ENCODE results near the gene LRRC28.

DNA sequence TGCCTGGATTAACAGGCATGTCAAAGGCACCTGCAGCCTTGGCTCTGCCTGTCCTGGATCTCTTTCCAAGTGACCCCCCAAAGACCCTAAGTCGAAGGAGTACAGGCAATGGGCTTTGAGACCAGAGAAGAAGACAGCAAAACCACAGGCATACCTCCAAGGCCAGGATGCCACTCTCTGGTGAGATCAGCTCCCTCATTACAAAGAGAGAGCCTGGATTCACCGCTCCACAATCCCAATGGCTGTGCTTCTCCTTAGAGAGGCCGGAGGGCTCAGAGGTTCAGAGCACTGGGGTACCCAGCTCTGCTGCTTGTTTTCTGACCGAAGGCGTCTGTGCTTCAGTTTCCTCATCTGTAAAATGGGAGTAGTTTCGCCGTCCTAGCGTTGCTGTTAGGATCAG, 160.0 kb downstream of the LRRC28 start:
- no peak for TF ChIP-seq EZH2phosphoT487 (IDR thresholded peaks at IDR 0.05; ENCODE audit: borderline replicate concordance, low read depth)
- no peak for TF ChIP-seq RAD21 (IDR thresholded peaks at IDR 0.05; ENCODE audit: low read length)
